Ishikawa (cell line): ENCODE measurements around the gene VIPR2.

Experiments
- EGR1 ChIP-seq: IDR thresholded peaks from 2 replicates; pipeline ENCODE4 v1.6.1; 2012
- EP300 ChIP-seq: IDR thresholded peaks from 2 replicates; pipeline ENCODE4 v1.6.1; 2012; ENCODE audit warnings: borderline replicate concordance
- NFIC ChIP-seq: IDR thresholded peaks from 2 replicates; pipeline ENCODE4 v1.6.1; 2012
- RAD21 ChIP-seq: IDR thresholded peaks from 2 replicates; pipeline ENCODE4 v1.6.1; 2012; ENCODE audit warnings: low read depth
- TAF1 ChIP-seq: IDR thresholded peaks from 2 replicates; pipeline ENCODE4 v1.6.1; 2012; ENCODE audit warnings: low read depth, mild to moderate bottlenecking
- YY1 ChIP-seq: IDR thresholded peaks from 2 replicates; pipeline ENCODE4 v1.6.1; 2012; ENCODE audit warnings: low read depth
- TF ChIP-seq, protein P1 (sequence below): IDR thresholded peaks from 2 replicates; pipeline ENCODE4 v1.6.1; 2012
- TF ChIP-seq, protein P2 (sequence below): IDR thresholded peaks from 2 replicates; pipeline ENCODE4 v1.6.1; 2012
- TF ChIP-seq, protein P3 (sequence below): IDR thresholded peaks from 2 replicates; pipeline ENCODE4 v1.6.1; 2012; ENCODE audit warnings: low read depth, mild to moderate bottlenecking

DNA sequence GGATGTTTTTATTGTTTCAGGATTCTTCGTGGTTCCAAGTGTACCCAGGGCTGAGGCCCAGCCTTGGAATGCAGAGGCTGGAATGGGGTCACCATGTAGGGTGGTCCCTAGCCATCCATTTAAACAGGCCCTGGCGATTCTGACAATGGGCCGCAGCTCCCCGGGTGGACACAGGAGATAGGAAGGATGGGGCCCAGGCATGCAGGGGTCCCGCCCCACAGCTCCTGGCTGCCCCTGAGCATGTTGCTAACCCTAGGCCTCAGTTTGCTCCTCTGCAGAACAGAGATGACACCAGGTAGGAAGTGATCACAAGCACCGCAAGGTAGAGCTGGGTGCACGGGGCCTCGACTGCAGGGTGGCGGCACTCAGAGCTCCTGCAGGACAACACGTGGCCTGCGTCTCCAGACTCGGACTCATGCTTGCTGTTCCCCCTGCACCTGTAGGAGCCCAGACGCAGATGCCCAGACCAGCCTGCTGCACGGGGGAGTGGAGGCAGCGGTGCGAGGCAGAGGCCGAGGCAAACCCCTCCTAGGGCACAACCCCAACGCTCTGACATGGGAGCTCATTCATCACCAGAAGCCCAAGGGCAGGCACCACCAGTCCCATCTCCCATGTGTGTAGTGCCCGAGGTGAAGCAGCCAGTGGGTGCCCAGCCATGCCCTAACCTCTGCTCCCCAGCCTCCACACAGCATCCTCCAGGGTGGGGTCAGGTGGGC lies 25.5 kb downstream of the VIPR2 start:
- TF ChIP-seq EP300 (no peak), RAD21 (no peak), NFIC (no peak), TAF1 (no peak), EGR1 (no peak), YY1 (no peak)
- TF ChIP-seq, protein P1, sequence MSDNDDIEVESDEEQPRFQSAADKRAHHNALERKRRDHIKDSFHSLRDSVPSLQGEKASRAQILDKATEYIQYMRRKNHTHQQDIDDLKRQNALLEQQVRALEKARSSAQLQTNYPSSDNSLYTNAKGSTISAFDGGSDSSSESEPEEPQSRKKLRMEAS: no peak
- TF ChIP-seq, protein P2, sequence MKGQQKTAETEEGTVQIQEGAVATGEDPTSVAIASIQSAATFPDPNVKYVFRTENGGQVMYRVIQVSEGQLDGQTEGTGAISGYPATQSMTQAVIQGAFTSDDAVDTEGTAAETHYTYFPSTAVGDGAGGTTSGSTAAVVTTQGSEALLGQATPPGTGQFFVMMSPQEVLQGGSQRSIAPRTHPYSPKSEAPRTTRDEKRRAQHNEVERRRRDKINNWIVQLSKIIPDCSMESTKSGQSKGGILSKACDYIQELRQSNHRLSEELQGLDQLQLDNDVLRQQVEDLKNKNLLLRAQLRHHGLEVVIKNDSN: no peak
- TF ChIP-seq, protein P3, sequence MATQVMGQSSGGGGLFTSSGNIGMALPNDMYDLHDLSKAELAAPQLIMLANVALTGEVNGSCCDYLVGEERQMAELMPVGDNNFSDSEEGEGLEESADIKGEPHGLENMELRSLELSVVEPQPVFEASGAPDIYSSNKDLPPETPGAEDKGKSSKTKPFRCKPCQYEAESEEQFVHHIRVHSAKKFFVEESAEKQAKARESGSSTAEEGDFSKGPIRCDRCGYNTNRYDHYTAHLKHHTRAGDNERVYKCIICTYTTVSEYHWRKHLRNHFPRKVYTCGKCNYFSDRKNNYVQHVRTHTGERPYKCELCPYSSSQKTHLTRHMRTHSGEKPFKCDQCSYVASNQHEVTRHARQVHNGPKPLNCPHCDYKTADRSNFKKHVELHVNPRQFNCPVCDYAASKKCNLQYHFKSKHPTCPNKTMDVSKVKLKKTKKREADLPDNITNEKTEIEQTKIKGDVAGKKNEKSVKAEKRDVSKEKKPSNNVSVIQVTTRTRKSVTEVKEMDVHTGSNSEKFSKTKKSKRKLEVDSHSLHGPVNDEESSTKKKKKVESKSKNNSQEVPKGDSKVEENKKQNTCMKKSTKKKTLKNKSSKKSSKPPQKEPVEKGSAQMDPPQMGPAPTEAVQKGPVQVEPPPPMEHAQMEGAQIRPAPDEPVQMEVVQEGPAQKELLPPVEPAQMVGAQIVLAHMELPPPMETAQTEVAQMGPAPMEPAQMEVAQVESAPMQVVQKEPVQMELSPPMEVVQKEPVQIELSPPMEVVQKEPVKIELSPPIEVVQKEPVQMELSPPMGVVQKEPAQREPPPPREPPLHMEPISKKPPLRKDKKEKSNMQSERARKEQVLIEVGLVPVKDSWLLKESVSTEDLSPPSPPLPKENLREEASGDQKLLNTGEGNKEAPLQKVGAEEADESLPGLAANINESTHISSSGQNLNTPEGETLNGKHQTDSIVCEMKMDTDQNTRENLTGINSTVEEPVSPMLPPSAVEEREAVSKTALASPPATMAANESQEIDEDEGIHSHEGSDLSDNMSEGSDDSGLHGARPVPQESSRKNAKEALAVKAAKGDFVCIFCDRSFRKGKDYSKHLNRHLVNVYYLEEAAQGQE: no peak
